ENCODE results near the gene SHCBP1. TPM values are rescaled to one million over a fixed set of nuclear protein-coding genes. Genes with fewer than 3 reads are reported as not detected.
A peak's percentile ranks its signal among the peaks of the same experiment; 100 is the strongest.

SHCBP1 gene
- total and polyA plus RNA-seq, 2 of the 13 experiments (the other 11 are each of a cell fraction or from before 2014, with no cell fraction given): 15.7 to 33.0 TPM

DNA sequence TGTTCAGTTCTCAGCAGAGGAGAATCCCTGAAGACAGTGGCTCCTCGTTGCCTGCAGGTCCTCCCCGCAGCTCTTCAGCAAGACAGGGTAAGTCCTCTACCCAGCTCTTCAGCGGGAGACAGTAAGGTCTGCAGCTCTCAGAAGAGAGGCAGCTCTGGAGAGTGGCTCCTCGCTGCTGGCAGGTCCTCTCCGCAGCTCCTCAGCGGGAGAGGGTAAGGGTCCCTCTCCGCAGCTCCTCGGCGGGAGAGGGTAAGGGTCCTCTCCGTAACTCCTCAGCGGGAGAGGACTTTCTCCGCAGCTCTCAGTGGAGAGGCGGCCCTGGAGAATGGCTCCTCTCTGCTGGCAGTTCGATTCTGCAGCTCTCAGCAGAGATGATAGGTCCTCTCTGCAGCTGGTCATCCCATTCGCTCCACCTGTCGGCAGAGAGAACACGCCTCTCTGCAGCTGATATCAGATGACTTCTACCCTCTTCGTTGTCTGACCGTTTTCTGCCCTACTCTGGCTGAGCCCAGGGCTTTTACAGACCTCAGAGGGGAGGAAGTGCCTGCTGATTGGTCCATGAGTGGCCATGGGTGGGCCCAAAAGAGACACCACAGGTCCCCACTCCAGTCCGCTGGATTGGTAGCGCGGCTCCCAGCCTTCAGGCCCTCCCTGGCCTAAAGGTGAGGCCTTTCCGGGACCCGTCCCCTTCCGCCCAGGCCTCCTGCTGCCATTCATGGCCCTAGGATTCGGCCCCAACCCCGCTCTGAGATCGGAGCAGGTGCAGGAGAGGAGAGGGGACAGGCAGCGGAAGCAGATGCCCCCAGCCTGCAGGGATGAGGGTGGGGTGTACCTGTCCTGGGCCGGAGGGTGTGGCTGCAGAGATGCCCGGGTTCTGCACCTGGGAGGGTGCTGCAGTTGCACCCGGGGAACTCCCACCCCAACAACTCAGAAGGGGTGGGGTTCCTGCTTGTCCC is 11.9 kb upstream of the SHCBP1 start (continued):
- TF ChIP-seq CHCHD3 (CRISPR knock-in tag; IDR thresholded peaks at IDR 0.05) (no peak), SP5 (CRISPR knock-in tag; IDR thresholded peaks at IDR 0.05; ENCODE audit: borderline replicate concordance, low read depth) (no peak), ZSCAN22 (CRISPR knock-in tag; IDR thresholded peaks at IDR 0.05) (no peak), ETV5 (CRISPR knock-in tag; IDR thresholded peaks at IDR 0.05; ENCODE audit: borderline replicate concordance) (no peak; the same call in 1 of the 2 replicates), ZNF629 (CRISPR knock-in tag; conservative IDR thresholded peaks at IDR 0.05) (no peak), RBM39 (IDR thresholded peaks at IDR 0.05; ENCODE audit: low read depth, low read length, poor library complexity, severe bottlenecking) (no peak), CBFB (CRISPR knock-in tag; IDR thresholded peaks at IDR 0.05) (no peak), MAFF (IDR thresholded peaks at IDR 0.05; ENCODE audit: low read depth, low read length) (peak; percentile 27; the same call in 1 of the 2 replicates), HCFC1 (IDR thresholded peaks at IDR 0.05; ENCODE audit: low read depth, low read length) (0 out of 2 replicates have a peak, but pooled peaks have one; percentile 5), ZNF260 (CRISPR knock-in tag; IDR thresholded peaks at IDR 0.05; ENCODE audit: borderline replicate concordance, low read depth) (no peak), ZSCAN9 (CRISPR knock-in tag; IDR thresholded peaks at IDR 0.05; ENCODE audit: borderline replicate concordance) (no peak; the same call in 1 of the 2 replicates), FOXP1 (IDR thresholded peaks at IDR 0.05) (no peak), FOXP1 (CRISPR knock-in tag; IDR thresholded peaks at IDR 0.05) (no peak), RELA (CRISPR knock-in tag; IDR thresholded peaks at IDR 0.05) (no peak), ZC3H13 (CRISPR knock-in tag; IDR thresholded peaks at IDR 0.05) (0 out of 2 replicates have a peak, but pooled peaks have one; percentile 12), ZNF354B (CRISPR knock-in tag; IDR thresholded peaks at IDR 0.05) (no peak), MEIS1 (CRISPR knock-in tag; IDR thresholded peaks at IDR 0.05; ENCODE audit: borderline replicate concordance) (no peak), ZC3H4 (CRISPR knock-in tag; IDR thresholded peaks at IDR 0.05; ENCODE audit: borderline replicate concordance) (no peak), ZNF766 (CRISPR knock-in tag; IDR thresholded peaks at IDR 0.05; ENCODE audit: borderline replicate concordance) (no peak)
- TF ChIP-seq, protein P1, sequence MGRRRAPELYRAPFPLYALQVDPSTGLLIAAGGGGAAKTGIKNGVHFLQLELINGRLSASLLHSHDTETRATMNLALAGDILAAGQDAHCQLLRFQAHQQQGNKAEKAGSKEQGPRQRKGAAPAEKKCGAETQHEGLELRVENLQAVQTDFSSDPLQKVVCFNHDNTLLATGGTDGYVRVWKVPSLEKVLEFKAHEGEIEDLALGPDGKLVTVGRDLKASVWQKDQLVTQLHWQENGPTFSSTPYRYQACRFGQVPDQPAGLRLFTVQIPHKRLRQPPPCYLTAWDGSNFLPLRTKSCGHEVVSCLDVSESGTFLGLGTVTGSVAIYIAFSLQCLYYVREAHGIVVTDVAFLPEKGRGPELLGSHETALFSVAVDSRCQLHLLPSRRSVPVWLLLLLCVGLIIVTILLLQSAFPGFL (CRISPR knock-in tag; IDR thresholded peaks at IDR 0.05): no peak
- TF ChIP-seq, protein P2, sequence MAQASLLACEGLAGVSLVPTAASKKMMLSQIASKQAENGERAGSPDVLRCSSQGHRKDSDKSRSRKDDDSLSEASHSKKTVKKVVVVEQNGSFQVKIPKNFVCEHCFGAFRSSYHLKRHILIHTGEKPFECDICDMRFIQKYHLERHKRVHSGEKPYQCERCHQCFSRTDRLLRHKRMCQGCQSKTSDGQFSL (CRISPR knock-in tag; IDR thresholded peaks at IDR 0.05): no peak
- TF ChIP-seq, protein P3, sequence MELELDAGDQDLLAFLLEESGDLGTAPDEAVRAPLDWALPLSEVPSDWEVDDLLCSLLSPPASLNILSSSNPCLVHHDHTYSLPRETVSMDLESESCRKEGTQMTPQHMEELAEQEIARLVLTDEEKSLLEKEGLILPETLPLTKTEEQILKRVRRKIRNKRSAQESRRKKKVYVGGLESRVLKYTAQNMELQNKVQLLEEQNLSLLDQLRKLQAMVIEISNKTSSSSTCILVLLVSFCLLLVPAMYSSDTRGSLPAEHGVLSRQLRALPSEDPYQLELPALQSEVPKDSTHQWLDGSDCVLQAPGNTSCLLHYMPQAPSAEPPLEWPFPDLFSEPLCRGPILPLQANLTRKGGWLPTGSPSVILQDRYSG (CRISPR knock-in tag; IDR thresholded peaks at IDR 0.05): no peak
- TF ChIP-seq, protein P4, sequence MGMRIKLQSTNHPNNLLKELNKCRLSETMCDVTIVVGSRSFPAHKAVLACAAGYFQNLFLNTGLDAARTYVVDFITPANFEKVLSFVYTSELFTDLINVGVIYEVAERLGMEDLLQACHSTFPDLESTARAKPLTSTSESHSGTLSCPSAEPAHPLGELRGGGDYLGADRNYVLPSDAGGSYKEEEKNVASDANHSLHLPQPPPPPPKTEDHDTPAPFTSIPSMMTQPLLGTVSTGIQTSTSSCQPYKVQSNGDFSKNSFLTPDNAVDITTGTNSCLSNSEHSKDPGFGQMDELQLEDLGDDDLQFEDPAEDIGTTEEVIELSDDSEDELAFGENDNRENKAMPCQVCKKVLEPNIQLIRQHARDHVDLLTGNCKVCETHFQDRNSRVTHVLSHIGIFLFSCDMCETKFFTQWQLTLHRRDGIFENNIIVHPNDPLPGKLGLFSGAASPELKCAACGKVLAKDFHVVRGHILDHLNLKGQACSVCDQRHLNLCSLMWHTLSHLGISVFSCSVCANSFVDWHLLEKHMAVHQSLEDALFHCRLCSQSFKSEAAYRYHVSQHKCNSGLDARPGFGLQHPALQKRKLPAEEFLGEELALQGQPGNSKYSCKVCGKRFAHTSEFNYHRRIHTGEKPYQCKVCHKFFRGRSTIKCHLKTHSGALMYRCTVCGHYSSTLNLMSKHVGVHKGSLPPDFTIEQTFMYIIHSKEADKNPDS (CRISPR knock-in tag; IDR thresholded peaks at IDR 0.05): peak; percentile 72; the same call in 1 of the 2 replicates
- TF ChIP-seq, protein P5, sequence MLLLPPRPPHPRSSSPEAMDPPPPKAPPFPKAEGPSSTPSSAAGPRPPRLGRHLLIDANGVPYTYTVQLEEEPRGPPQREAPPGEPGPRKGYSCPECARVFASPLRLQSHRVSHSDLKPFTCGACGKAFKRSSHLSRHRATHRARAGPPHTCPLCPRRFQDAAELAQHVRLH (CRISPR knock-in tag; IDR thresholded peaks at IDR 0.05; ENCODE audit: borderline replicate concordance, low read depth): no peak; the same call in 1 of the 2 replicates

All from HepG2 (cell line).